Lower lobe of right lung (tissue), 1 donor: ENCODE data around the gene ART5. TPM values are rescaled to one million over a fixed set of nuclear protein-coding genes. Genes with fewer than 3 reads are reported as not detected.

Experiments used
- total RNA-seq: library from RNA; stranded (reverse); fragmentation: NEBNext Ultra II Directional; extraction: Animal tissue kit (Norgen Biotek cat#: 25700); gene quantifications from one replicate; pipeline ENCODE4 v1.2.1, GENCODE V29; 2021
- donor health status: DM: no; HTN: yes; CAD: no; lungs with severe emphysema.

Gene ART5
- total RNA-seq, 1 donor from 2014 or later = 2.2 TPM

Other genes with a start within 250 kb of the ART5 start
- gene ART1, start 3.1 kb upstream of the ART5 start, total RNA-seq = 1.0 TPM
- gene CHRNA10, start 29.4 kb upstream of the ART5 start, total RNA-seq = 1.7 TPM
- gene NUP98, start 155.6 kb upstream of the ART5 start, total RNA-seq = 62.3 TPM
- gene PGAP2, start 166.6 kb upstream of the ART5 start, total RNA-seq = 23.8 TPM
- 86.5 TPM for gene RHOG, start 199.0 kb upstream of the ART5 start, total RNA-seq
- gene STIM1, start 213.7 kb upstream of the ART5 start, total RNA-seq = 59.5 TPM